Measurements from ENCODE around the gene ARID1B.

The ARID1B gene

DNA sequence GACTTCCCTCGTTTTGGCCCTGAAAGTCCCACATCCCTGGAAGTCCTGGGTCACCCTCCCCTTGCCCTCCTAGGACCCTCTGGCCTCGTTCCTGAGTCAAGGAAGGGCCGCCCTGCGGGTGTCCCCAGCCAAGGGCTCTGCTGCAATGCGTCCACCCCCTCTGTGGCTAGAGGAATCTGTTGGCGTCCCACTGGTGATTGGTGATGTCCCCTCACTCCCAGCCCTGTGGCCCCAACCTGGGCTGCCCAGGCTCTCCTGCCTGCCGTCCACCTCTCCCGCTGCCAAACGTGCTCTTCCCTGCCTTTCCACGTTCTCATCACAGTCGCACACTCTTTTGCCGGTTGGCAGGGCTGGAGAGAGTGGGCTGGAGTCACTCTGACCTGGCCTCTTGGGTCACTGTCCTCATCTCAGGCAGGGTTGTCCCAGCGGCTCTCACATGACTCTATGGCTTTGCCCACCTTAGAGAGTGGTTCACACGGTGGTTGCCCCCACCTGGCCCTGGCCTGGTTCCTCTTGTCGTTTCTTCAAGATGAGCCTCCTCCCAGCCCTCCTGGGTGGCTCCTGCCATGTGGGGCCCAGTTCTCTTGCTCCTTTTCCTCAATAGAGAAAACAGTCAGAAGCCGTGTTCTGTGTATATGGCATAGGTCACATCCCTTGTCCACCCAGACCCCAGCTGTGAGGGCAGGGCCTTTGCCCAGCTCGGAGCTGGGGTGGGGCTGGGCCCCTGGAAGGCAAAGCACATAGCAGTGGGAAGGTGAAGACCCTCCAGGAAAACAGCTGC is 445.2 kb downstream of the ARID1B start:
- DNase-seq: no peak

DNA sequence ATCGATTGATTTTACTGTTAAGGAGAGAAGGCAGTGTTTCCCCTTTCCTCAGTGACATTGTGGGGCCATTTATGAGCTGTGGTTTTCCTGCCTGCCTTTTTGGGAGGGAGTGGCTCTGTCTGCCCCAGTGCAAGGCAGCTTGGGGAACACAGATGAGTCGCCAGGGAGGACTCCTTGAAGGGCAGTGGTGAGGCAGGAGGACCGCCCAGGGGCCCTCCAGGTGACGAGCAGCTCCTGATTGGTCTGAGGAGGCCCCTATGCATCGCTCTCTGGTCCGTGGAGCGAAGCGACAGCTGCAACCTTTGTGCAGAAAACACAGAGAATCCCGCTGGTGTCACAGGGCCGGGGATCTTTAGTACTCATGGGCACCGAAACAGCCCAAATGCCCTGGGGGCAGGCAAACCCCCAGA is 445.8 kb downstream of the ARID1B start:
- DNase-seq: peak in 1 of 2 donors; percentile 23

DNA sequence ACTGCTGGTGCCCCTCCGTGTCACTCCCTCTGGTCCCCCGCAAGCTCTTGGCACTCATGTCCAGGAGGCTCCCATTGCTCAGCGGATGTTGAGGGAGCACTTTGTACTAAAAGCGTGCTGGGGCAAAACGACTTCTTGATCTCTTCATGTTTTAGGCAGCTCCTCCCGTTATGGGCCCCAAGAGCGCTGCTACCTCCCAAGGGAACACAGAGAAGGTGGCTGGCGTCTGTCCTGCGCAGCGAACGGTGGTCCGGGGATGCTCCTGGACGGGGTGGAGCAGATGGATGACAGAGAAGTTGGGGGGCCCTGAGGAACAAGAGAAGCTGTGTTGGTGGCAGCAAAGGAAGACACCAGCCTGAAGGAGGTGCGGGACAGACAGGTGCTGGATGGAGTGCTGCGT is 446.3 kb downstream of the ARID1B start:
- no peak for DNase-seq

DNA sequence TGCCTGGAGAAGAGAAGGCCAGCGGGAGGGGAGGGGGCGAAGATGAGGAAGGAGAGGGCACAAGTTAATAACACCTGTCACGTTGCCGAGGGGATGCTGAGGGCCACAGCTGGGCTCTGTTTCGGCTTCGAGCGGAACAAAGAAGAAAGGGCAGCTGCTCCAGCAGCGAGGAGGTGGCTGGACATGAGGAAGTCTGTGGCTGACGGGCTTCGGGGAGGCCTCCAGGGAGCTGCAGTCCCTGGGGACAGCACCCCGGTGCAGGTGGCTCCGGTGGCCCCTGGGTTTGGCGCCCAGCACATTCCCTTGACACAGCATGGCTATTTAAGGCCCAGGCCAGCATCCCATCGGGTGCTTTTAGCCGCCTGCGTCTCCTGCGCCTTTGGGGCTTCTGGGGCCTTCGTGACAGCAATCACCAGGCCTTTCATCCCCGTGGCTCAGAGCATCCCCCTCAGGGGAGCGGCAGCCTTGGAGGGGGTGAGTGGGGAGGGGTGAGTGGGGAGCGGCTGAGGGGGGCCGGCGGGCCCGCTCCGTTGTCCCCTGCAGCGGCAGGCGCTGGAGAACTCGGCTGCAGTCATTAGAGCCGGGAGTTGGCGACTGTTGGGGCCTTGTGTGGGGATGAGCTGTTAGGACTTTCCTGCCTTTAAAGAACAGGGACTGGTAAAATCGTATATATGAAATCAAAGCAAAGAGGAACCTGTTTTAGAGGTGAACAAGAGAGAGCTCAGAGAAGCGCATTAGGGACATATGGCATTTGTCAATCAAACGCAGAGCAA is 447.2 kb downstream of the ARID1B start:
- peak in 1 of 2 donors; percentile 36 for DNase-seq

DNA sequence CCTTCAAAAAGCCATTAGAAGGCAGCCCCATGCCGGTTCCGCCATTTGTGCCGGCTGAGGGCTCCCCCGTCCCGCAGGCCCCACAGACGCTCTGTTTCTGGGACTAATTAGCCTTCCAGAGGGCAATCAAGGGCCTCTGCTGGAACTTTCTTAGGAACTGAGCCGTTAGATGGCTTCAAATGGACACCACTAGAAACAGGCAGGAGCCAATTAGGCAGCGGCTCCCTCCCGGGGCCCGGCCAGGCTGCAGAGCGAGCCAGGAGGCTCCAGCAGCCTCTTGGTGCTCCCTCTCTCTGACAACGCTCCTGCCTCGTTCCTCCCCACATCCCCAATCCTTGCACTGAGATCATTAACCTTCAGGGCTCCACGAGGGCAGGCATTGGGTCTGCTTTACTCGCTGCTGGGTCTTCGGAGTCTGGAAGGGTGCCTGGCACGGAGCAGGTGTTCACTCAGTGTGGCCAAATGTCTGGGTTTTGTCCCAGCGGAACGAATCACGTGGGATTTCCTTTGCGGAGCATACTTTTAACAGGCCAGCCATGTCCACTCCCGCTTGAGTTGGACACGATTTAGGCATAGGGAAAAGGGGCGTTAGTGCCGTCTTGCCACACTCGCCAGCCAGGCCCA is 447.9 kb downstream of the ARID1B start:
- DNase-seq: no peak

DNA sequence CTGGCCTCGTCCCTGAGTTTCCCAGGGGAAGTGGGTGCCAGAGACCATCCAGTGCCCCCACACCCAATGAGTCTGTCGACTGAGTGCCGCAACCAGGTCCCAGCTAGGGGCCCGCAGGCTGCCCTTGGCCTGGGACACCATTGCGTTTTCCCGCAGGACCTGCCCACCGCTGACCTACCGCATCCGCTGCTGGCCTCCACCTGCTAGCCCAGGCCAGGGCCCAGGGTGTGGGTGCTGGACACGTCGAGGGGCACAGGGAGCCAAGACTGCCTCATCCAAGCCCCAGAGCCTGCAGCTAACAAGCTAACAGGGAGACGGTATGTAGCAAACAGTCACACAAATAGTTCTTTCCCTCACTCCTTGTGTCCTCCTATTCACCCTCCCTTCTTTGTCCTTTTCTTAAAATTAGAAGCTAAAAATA is 448.4 kb downstream of the ARID1B start:
- no peak for DNase-seq

DNA sequence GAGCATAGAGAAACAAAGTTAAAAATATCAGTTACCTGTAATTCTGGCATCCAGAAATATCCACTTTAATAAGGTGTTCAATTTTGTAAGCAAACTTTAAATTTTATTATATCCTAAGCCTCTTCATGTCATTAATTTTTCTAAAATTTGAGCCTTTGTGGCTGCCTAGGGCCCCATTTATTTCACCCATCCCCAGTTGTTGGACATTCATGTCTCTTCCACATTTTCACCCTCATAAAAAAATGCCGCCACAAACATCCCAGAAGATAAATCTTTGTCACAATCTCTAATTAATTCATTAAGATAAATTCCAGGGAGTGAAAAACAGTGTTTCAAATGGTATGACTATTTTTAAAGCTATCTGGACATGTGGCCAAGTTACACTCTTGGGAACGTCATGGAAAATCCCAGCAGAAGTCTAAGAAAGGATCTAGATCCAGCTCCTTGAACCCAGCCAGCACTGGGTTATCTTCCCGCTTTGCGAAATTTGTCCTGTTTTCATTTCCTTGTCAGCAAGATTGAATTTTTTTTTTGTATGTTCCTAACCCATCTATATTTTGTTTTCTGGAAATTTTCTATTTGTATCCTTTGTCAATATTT is 448.9 kb downstream of the ARID1B start:
- DNase-seq: no peak

DNA sequence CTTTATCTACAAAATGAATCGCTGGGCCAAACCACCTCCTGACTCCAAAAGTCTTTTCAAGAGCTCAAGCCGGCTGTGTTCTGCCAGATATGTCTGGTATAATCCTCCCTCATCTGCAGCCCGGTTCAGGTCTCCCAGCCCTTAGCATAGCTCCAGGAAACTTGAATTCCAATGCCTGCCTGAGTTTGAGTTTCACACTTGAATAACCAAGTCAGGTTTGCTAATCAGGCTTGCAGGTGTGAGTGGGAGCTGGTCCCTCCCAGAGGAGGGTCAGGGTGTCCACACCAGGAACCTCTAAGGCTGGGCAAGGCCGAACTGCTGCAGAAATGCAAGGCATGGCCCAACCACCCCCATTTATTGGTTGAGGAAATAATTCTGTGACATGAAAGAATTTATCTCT is 449.6 kb downstream of the ARID1B start:
- DNase-seq: no peak

DNA sequence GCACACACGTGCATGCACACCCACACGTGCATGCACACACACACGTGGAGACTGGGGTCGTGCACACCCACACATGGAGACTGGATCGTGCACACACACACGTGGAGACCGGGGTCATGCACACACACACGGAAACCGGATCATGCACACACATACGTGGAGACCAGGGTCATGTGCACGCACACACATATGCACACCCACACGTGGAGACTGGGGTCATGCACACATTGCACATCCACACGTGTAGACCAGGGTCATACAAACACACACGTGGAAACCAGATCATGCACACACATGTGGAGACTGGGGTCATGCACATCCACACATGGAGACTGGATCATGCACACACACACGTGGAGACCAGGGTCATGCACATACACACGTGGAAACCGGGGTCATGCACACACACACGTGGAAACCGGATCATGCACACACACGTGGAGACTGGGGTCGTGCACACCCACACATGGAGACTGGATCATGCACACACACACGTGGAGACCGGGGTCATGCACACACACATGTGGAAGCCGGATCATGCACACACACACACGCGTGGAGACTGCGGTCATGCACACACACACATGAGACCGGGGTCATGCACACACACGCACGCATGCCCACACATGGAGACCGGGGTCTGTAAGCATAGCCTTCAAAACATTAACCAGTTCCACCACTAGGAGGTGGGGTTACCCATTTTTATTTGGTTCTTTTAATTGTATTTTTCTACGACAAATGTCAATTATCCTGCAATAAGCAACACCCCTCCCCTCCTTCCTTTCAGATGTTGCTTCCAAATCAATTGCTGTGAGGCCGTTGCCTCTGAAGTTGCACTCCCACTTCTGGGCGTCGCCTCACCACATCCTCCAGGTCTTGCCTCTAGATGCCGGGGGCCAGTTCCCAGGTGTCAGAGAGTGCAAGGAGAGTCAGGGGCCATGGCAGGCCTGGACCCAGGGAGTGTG is 450.3 kb downstream of the ARID1B start:
- peak in 1 of 2 donors; percentile 43 for DNase-seq

DNA sequence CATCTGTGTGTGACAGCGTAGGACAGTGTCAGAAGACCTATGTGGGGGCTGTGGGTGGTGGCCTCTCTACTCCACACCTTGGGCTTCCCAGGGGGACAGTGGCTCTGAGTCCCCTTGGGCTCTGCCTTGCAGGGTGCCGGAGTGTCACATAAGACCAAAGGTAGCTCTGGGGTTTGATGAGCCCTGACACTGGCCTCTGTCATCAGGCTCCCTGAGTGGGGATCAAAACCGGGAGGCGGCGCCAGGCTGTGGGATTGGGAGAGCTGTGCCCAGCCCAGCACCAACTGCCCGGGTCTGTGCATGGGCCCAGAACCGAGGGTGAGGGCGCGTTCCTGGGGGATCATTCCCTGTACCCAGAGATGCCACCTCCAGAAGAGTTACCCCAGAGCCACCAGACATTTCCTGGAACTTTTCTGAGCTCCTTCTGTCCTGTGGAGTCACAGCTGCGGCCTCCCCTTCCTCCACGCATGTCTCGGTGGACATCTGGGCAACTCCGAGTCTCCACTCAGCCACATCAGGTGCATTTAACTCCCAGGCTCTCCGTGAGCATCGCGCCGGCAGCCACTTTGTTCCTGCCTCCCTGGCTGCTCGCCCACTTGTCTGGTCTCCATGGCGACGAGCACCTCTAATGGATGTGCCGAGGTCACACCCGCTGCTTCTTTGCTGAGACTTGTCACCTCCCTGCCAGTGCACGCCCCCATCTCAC is 451.4 kb downstream of the ARID1B start:
- DNase-seq: no peak

DNA sequence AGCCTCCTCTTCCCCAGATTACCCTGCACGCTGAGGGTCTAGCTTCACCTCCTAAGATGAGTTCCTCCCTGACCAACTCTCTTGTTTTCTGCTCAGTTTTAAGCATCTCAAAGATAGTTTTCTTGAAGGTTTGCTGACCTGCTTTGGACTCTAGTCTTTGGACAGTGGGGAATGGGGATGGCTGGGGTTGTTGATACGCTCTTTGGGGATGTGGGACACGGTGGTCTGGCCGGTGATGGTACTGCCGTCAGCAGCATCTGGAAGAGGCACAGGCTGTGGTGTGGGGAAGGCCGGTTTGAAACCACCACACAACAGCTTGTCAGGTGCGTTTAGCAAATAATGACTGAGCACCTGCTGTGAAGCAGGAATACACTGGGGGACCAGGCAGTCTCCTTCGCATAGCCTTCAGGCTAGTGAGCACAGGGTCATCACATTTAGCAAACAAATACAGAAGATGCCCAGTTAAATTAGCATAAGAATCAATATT is 452.0 kb downstream of the ARID1B start:
- DNase-seq: no peak

DNA sequence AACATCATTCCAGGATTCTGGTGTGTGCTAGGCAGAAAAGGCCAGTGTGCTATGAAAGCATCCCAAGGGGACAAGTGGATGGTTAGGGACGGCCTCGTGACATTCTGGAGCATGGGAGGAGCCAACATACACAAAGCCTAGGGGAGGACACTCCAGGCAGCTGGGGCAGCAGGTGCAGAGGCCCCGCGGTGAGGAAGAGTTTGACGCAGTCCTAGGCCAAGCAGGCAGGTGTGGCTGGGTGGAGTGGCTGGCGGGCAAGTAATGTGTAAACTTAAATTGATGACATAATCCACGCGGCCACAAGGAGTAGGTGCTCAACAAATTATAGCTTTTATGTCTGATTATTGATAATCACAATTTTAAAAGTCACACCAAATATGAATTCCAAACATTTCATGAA is 452.5 kb downstream of the ARID1B start:
- DNase-seq: no peak

DNA sequence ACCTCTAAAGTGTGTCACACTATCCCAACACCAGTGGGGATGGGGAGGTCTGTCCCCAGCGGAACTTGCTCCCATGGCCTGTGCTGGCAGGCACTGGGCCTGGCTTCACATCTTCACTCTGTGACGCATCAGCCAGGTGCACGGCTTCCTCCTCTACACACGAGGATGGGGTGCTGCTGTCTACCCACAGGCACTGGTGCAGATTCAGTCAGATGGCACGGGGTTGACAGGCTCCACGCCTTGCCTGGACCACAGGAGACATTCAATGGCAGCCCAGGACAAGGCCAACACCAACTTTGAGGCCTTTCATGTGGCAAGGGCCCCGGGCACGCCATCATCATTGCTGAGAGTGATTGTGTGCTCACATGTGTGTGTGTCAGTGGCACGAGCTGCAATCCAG is 453.7 kb downstream of the ARID1B start:
- DNase-seq: no peak

DNA sequence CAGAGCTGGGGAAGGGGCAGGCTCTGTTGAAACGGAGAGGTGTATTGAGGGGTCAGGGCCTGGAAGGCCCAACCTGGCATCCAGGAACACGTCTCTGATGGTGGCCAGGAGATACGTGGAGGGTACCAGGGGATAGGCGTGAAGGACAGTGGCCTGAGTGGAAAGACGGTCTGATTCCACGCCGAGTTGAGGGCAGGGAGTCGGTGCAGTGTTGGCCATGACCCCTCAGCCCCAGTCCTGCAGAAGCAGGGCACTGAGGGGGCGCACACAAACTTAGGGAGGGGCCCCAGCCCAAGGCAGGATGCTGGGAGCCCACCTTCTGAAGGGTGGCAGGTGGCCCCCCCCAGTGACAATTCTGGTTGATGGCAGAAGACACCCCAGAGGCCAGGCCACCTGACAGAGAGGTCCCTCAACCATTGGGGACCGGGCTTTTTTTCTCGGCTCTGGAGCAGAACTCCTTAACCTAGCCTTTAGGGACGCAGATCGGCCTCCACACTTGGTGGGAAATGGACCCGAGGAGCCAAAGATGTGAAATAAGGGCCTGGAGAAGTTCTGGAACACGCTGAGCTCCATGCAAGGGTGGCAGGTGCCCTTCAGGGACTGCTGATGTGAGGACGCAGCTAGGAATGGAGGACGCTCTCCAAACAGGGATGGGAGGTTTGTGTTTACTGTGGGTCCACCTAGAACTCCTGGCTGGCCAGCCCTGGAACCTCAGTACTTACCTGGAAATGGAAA is 455.1 kb downstream of the ARID1B start:
- no peak for DNase-seq

DNA sequence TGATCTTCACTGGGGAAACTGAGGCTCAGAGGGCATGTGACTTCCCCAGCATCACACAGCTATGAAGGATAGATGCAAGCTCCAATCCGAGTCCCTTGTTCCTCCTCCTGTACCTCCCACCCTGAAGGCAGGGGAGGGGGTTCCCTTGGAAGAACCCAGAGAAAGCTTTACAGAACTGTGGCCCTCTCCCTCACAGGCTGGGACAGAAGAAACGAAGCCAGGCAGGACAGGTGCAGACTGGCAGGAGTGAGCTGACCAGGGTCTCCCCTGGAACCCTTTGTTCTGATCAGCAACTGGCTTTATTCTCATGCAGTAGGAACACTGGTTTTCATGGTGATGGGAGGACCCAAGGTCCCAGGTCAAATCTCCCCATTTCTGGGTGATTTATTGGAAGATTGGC is 456.0 kb downstream of the ARID1B start:
- no peak for DNase-seq

DNA sequence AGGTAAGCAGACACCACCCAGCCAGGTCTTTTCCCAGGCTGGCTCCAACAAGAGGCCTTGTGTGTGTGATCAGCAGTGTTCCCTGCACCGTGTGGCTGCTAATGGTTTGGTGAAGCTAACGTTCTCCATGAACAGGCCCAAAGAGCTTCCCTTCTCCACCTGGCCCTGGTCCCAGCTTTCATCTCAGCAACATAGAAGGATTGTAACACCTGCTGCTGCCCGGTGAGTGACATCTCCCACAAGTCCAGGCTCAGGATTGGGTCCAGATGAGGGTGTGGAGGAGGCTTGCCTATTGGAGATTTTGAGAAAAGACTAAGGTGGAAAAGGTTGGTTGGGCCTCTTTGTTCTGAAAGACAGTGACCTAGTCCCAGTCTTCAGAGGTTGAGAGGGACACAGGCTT is 456.5 kb downstream of the ARID1B start:
- no peak for DNase-seq

DNA sequence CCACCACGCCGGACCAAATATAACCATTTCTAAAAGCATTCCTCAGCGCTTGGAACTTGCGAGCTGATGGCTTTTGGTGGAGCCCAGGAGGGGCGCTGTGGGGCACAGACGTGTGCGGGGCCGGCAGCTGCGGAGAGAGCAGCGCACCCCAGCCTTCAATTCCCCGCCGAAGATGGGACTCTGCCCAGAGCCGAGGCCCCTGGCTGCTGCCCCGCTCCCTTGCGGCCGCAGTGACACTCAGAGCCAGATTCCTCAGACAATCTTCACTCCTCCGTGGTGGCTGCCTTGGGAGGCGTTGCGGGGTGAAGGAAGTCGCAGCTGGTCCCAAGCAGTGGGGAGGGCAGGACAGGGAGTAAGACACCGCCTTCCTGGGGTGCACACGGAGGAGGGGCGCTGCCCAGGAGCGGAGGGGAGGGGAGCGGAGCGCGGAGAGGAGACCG is 458.4 kb downstream of the ARID1B start:
- DNase-seq: peak; percentile 51 to 57

DNA sequence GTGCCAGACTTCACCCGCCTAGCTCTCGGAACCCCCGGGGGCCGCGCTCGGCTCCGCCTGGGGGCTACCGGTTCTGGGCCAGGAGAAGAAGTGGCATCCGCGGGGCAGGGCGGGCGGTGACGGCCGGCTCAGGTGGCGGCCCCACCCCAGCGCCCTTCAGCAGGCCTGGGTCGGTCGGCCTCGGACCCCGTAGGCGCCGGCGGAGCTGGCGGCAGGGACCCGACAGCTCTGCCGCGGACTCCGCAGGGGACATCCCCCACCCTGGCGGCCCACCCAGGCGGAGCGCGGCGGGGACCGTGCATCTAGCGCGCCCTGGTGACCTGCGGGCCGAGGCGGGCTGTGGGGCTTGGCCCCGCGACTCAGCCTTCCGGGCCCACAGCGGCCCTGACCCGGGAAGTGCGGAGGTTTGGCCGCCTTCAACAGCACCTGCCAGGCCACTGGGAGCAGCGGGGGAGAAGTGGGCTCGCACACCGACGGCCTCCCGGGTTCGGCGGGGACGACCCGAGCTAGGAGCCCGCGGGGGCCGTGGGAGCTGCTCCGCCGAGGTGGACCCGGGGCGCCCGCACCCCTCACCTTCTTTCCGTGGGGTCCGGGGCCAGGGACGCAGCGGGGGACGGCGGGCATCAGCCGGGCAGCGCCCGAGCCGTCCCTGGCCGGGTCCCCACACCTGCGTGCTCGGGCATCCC is 459.0 kb downstream of the ARID1B start:
- DNase-seq: no peak

DNA sequence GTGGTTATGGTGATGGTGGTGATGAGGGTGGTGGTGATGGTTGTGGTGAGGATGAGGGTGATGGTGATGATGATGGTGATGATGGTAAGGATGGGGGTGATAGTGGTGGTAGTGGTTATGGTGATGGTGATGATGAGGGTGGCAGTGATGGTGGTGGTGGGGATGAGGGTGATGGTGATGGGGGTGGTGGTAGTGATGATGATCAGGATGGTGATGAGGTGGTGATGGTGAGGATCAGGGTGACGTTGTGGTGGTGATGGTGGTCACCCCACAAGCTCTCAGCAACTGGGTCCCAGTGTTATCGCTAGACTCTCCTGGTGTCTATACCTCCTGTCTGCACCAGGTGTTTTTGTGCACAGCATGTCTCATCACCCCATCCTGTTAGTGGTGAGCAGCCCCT is 461.2 kb downstream of the ARID1B start:
- DNase-seq: peak in 1 of 2 donors; percentile 13

DNA sequence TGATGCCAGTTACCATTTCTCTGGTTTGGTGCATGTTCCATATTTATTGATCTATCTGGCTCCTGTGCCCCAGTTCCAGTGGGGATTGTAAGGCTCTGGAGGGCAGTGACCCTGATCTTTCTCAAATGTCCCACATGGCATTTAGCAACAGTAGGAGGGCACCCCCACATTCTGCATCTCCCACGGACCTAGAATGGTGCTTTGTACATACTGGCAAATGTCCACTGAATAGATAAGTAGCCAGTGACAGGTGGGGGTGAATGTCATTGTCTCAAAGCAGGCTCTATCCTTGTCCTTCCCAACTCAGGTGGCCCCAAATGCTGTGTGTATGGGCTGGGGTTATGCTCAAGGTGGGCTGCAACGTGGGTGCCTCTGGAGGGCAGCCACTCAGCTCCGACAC is 462.0 kb downstream of the ARID1B start:
- no peak for DNase-seq

Measured in CD4-positive, alpha-beta T cell treated with Interleukin-4 for 1 hour (primary cell).